Umbilical cord (tissue), 2 donors: ENCODE data around the gene ATG16L1. TPM values are rescaled to one million over a fixed set of nuclear protein-coding genes. Genes with fewer than 3 reads are reported as not detected.
"Not testable (repeated sequence)": the region's sequence is repeated elsewhere in the genome, so short reads cannot be mapped to it uniquely, and the experiment has no call there.

Source experiments
- DNase-seq: peaks from one replicate; pipeline ENCODE4 v3.0.0-alpha.2; 2015; ENCODE audit warnings: low spot score
- total RNA-seq: library from RNA; depleted of rRNA; stranded (reverse); fragments of >200 nt; gene quantifications from one replicate; pipeline ENCODE4 v1.2.3, GENCODE V29; 2014; ENCODE audit warnings: low replicate concordance; ENCODE audit not compliant: insufficient read depth

The ATG16L1 gene
- total RNA-seq, 1 donor from 2014 or later, result 36.4 TPM

DNA sequence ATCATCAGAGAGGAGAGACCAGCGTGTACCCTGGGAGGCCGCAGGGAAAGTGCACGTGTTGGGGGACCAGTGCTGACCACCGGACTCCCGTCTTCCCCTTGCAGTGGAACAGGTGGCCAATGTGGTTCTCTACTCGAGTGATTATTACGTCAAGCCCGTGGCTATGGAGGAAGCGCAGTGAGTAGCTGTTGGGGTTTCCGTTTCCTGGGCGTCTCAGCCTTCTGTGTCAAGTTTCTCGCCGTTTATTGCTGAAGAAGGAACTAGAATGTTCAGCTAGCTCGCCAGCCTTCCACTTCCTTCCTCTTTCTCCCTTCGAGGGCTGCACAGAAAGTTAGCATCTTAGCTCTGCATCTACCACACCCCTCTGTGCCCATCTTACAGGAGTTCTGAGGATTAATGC lies 80.1 kb downstream of the ATG16L1 start:
- DNase-seq, result peak; percentile 58

DNA sequence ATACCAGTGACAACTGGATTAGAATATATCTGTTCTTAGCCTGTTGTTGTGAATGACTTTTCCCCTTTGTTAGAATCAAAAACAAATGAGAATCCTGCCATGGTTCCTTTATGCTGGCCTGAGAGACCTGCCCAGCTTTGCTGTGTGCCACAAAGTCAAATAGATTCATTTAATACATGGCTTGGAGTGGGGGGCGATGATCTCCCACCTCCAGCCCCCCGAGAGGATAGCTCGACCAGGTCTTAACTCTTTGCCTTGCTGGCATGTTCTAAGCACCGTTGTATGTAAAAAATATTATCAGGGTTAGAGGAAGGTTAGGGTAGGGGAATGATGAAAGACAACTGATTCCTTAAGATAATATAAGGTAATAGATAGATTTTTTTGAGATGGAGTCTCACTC lies 80.7 kb downstream of the ATG16L1 start:
- no peak for DNase-seq

DNA sequence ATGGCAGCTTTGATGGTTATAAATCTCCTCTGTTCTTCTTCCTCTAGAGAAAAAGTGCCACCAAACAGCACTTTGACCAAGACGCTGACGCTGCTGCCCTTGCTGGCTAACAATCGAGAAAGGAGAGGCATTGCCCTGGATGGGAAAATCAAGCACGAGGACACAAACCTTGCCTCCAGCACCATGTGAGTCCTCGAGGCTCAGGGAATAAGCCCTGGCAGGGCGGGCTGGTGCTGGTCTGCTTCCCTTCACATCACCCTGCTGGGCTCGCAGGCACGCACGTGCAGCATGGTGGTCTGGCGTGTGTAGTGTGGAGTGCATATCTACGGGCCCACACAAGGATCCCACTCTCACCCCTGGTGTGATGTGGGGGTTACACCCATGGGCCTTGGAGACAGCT lies 83.4 kb downstream of the ATG16L1 start:
- DNase-seq, result no peak

DNA sequence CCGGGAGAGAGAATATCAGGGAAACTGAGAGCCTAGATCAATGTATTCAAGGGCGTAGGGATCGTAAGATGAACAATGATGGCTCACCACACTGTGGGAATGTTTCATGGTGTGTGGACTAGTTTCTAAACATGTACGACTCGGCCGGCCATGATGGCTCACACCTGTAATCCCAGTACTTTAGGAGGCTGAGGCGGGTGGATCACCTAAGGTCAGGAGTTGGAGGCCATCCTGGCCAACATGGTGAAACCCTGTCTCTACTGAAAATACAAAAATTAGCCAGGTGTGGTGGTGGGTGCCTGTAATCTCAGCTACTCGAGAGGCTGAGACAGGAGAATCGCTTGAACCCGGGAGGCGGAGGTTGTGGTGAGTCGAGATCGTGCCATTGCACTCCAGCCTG lies 84.6 kb downstream of the ATG16L1 start:
- DNase-seq, result not testable (repeated sequence)

DNA sequence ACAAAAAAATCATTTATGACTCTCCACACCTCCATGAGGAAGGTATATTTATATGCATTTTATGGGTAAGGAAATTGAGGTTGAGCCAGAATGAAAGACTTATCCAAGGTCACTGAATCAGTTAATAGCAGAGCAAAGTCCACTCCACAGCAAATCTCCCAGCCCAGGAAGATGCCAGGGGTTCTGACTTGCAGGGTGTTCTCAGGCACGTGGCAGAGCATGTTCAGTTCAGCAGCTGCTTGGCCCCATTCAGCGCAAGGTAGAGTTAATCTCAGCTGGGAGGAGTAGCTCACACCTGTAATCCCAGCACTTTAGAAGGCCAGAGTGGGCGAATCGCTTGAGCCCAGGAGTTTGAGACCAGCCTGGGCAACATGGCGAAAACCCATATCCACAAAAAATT lies 85.1 kb downstream of the ATG16L1 start:
- no peak for DNase-seq

DNA sequence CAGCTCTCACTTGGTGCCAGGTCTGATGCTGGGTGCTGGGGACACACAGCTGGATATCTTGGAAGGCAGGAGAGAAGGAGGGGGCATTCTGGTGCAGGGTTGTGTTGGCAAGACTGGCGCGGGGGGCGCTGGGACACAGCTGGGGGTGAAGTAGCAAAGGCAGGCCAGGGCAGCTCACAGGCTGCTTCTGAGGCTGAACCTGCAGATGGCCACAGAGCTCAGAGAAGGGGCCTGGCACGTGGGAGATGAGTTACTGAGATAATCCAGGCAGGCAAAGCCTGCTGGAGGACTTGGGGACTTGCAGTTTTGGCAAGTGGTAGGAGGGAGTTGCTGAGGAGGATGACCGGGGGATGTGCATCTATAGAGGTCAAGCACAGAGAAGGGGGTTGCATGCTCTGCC lies 86.6 kb downstream of the ATG16L1 start:
- no peak for DNase-seq

DNA sequence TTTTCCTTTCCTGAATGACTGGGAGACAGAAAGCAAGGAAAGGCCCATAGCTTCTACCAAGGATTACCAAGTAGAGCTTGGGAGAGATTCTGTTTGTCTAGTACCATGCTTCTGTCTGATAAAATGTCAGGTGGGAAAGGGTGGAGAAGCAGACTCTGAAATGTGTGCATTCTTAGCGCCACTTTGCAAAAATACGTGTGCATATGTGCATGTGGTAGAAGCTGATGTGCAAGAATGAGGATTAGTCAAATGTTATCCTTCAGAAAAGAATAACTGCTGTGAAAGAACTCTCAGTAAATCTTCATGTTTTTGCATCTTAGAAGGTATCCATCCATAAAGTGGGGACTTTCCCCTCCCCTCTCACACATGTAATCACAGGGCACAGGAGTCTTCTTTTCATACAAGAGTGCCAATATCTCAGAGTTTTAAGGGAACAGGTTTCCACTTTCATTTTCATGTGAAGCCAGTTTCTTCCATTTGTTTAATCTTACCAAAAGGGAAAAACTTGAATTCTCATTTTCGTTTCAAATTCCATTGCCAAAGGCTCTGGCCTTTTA lies 87.4 kb downstream of the ATG16L1 start:
- no peak for DNase-seq

DNA sequence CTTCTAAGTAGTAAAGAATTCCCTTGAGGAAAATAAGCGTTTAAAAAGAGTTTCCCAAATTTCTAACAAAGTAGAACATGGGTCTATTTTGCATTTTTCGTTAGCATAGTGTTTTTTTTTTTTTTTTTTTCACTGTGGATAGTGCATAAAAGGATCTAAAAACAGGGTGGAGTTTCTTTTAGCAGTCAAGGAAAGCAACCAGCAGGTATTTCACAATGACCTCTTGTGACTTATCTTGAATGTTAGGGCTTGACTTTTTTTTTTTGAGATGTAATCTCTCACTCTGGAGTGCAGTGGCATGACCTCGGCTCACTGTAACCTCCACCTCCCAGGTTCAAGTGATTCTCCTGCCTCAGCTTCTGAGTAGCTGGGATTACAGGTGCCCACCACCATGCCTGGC lies 88.0 kb downstream of the ATG16L1 start:
- no peak for DNase-seq

DNA sequence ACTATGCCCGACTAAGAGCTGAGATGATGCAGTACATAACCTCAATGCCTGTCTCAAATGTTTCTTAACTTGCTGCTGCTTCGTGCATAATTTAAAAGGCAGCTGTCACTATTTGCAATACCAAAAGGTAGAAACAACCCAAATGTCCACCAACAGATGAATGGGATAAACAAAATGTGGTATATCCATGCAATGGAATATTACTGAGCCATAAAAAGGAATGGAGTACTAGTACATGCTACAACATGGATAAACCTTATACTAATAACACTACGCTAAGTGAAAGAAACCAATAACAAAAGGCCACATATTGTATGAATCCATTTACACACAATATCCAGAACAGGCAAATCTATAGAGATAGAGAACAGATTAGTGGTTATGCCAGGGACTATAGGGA lies 89.8 kb downstream of the ATG16L1 start:
- DNase-seq, result no peak

DNA sequence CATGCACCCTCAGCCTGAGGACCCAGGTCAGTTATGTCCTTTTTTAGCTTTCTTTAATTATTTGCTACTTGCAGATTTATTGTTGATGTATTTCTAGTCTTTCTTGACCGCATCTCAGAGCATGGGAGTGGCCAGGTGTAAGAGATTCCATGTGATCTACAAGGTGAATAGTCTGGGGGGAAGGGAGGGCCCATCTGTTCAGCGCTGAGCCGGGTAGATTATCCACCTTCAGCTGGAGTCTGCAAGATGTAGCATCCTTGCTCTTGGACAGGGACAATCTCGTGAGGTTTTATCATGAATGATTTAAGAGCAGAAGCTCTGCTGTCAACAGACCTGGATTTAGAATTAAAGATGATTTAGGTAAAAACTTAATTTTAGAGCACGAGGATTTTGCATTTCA lies 90.8 kb downstream of the ATG16L1 start:
- DNase-seq, result no peak

DNA sequence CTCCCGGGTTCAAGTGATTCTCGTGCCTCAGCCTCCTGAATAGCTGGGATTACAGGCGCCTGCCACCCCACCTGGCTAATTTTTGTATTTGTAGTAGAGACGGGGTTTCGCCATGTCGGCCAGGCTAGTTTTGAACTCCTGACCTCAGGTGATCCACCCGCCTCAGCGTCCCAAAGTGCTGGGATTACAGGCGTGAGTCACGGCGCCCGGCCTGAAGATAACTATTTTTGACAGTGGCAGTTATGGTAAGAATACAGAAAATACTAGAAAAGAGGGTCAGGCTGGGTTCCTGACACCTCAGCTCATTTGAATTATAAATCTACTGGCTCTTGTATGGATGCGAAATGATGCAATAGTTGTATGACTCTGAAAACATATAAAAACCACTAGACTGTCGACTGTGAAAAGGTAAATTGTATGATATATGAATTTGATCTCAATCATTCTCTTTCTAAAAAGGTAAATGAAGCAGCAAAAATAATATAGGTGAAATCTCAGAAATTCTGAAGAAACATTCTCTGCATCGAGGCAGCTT lies 91.8 kb downstream of the ATG16L1 start:
- DNase-seq, result no peak

Other genes starting within 250 kb of the ATG16L1 start
- 1.2 TPM for gene NGEF, start 238.4 kb upstream of the ATG16L1 start, total RNA-seq
- not detected for gene NEU2, start 219.0 kb upstream of the ATG16L1 start, total RNA-seq
- gene INPP5D, start 191.3 kb upstream of the ATG16L1 start, total RNA-seq, result 5.8 TPM
- 14.7 TPM for gene SAG, start 56.1 kb downstream of the ATG16L1 start, total RNA-seq
- 18.8 TPM for gene DGKD, start 102.8 kb downstream of the ATG16L1 start, total RNA-seq